ENCODE data around the gene KLHDC8B.

DNA sequence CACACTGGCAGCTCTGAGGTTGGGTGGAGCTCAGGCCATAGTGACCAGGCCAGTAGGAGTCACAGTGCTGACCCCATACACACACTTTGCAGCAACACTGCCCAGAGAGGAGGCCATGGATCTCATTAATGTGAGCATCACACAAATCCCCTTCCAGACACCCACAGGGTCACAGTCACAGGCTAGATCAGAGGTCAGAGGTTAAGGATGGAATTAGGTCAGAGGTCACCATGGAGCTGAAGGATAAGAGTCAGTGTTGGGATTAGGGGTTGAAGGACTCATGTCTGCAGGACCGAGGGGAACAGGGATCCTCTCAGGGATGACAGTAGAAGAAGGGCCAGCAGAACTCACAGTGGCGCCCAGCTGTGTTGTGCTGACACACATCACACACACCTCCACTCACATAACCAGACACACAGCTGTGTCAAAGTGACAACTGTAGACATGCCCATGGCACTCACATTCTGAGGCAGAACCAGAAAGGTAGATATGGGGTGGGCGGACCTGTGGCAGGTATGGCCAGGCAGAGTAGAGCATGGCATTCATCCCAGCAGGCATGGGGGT, 18.0 kb upstream of the KLHDC8B start:
- TF ChIP-seq, protein P1, sequence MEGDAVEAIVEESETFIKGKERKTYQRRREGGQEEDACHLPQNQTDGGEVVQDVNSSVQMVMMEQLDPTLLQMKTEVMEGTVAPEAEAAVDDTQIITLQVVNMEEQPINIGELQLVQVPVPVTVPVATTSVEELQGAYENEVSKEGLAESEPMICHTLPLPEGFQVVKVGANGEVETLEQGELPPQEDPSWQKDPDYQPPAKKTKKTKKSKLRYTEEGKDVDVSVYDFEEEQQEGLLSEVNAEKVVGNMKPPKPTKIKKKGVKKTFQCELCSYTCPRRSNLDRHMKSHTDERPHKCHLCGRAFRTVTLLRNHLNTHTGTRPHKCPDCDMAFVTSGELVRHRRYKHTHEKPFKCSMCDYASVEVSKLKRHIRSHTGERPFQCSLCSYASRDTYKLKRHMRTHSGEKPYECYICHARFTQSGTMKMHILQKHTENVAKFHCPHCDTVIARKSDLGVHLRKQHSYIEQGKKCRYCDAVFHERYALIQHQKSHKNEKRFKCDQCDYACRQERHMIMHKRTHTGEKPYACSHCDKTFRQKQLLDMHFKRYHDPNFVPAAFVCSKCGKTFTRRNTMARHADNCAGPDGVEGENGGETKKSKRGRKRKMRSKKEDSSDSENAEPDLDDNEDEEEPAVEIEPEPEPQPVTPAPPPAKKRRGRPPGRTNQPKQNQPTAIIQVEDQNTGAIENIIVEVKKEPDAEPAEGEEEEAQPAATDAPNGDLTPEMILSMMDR (IDR thresholded peaks at IDR 0.05), result no peak
- TF ChIP-seq POLR2A (IDR thresholded peaks at IDR 0.05), result no peak

Measured in testis (tissue), 2 donors.